Upper lobe of left lung (tissue), 6 donors: ENCODE results near the gene DND1. TPM values are rescaled to one million over a fixed set of nuclear protein-coding genes. Genes with fewer than 3 reads are reported as not detected.
A peak's percentile ranks its signal among the peaks of the same experiment; 100 is the strongest.

Experiments
- ATAC-seq, 2 donors: fragments of 200-7000 bp; cut with Tn5 transposase; one replicate each; pipeline ENCODE4 v1.9.1; 2022; ENCODE audit warnings: mild to moderate bottlenecking in 2 of 2, moderate library complexity in 2 of 2; ENCODE audit not compliant: low FRiP score in 2 of 2
- DNase-seq, 2 donors: peaks; one replicate each; pipeline ENCODE4 v3.0.0-alpha.2; 2019 to 2020
- H3K27ac ChIP-seq, 4 donors: fragments of 200-600 bp; sonication (generic); one replicate each; pipeline ENCODE4 v1.5.1; 2016 to 2019
- H3K27me3 ChIP-seq, 4 donors: fragments of 200-600 bp; sonication (generic); one replicate each; pipeline ENCODE4 v1.5.1; 2017 to 2019
- H3K36me3 ChIP-seq, 4 donors: fragments of 200-600 bp; sonication (generic); one replicate each; pipeline ENCODE4 v1.5.1; 2016 to 2019
- H3K4me1 ChIP-seq, 4 donors: fragments of 200-600 bp; sonication (generic); one replicate each; pipeline ENCODE4 v1.5.1; 2018 to 2019
- H3K4me3 ChIP-seq, 4 donors: fragments of 200-600 bp; sonication (generic); one replicate each; pipeline ENCODE4 v1.5.1; 2017 to 2019; ENCODE audit warnings: mild to moderate bottlenecking in 2 of 4, moderate library complexity in 1 of 4
- H3K9me3 ChIP-seq, 4 donors: fragments of 200-600 bp; sonication (generic); one replicate each; pipeline ENCODE4 v1.5.1; 2018 to 2019
- EP300 ChIP-seq, 4 donors: sonication (generic); formaldehyde crosslinking; IDR thresholded peaks; one replicate each; pipeline ENCODE4 v1.5.1; 2017; ENCODE audit warnings: antibody characterized with exemption in 4 of 4, control low read depth in 2 of 4
- POLR2A ChIP-seq, 4 donors: fragments of 450-650 bp; IDR thresholded peaks; one replicate each; pipeline ENCODE4 v1.5.1; 2016 to 2017; ENCODE audit warnings: antibody characterized with exemption in 4 of 4, mild to moderate bottlenecking in 2 of 4
- POLR2AphosphoS5 ChIP-seq, 2 donors: sonication (generic); formaldehyde crosslinking; IDR thresholded peaks; one replicate each; pipeline ENCODE4 v1.5.1; 2017; ENCODE audit warnings: antibody characterized with exemption in 2 of 2
- WGBS, 2 donors: methylation state at CpG; one replicate each; pipeline ENCODE4 v1.1.5; 2017 to 2018; 5-methylcytosine and 5-hydroxymethylcytosine counted together
- total RNA-seq, 6 donors: library from RNA; depleted of rRNA in 4 of 6; stranded (reverse); fragments of >200 nt in 4 of 6; gene quantifications; one replicate each; pipeline versions ENCODE4 v1.1.0 to v1.2.1, GENCODE V29; 2016 to 2021
- TF ChIP-seq, protein P1 (sequence below), 6 experiments: fragments of 450-650 bp in 4 of 6; fragments of 200-600 bp in 2 of 6; sonication (generic) in 2 of 6; IDR thresholded peaks; one replicate each; pipeline ENCODE4 v1.5.1; 2016 to 2019; ENCODE audit warnings: antibody characterized with exemption in 6 of 6
- donor health status: DM: no; HTN: no; CAD: no; lungs with moderate emphysema.
- donor health status: DM: no; HTN: yes; CAD: no; lungs with severe emphysema.

Gene DND1
- total RNA-seq, 6 donors from 2014 or later = 0.92 to 3.6 (median 1.6) TPM

DNA sequence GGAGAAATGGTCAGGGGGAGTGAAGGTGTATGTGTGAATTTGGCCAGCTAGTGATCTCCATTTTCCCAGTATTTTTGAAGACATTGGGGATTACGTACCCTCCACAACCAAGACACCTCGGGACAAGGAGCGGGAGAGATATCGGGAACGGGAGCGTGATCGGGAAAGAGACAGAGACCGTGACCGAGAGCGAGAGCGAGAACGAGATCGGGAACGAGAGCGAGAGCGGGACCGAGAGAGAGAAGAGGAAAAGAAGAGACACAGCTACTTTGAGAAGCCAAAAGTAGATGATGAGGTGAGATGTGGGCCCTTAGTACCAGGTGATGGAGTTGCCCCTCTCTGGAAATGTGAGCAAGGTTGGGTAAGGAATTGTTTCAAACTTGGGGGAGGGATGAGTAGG, 14.5 kb downstream of the DND1 start:
- H3K9me3 ChIP-seq = no peaks in the 10 kb centered on the region
- no peak overlapping the region for H3K27ac ChIP-seq
- WGBS, 2 donors = 93 to 97% methylated on average over 17 of the region's 17 CpGs
- peaks cover 64 to 94% (median 88%) of the 10 kb centered on the region in 4 donors for H3K36me3 ChIP-seq
- TF ChIP-seq, protein P1, sequence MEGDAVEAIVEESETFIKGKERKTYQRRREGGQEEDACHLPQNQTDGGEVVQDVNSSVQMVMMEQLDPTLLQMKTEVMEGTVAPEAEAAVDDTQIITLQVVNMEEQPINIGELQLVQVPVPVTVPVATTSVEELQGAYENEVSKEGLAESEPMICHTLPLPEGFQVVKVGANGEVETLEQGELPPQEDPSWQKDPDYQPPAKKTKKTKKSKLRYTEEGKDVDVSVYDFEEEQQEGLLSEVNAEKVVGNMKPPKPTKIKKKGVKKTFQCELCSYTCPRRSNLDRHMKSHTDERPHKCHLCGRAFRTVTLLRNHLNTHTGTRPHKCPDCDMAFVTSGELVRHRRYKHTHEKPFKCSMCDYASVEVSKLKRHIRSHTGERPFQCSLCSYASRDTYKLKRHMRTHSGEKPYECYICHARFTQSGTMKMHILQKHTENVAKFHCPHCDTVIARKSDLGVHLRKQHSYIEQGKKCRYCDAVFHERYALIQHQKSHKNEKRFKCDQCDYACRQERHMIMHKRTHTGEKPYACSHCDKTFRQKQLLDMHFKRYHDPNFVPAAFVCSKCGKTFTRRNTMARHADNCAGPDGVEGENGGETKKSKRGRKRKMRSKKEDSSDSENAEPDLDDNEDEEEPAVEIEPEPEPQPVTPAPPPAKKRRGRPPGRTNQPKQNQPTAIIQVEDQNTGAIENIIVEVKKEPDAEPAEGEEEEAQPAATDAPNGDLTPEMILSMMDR (IDR thresholded peaks at IDR 0.05) = no peak
- TF ChIP-seq POLR2A (IDR thresholded peaks at IDR 0.05) = no peak
- no peak for TF ChIP-seq EP300 (IDR thresholded peaks at IDR 0.05)
- TF ChIP-seq POLR2AphosphoS5 (IDR thresholded peaks at IDR 0.05) = no peak
- DNase-seq (no peak), ATAC-seq (no peak)
- H3K27me3 ChIP-seq = no peaks in the 10 kb centered on the region
- peaks cover 3 to 5% (median 4%) of the 10 kb centered on the region in 4 donors for H3K4me1 ChIP-seq
- no peak overlapping the region for H3K4me3 ChIP-seq

DNA sequence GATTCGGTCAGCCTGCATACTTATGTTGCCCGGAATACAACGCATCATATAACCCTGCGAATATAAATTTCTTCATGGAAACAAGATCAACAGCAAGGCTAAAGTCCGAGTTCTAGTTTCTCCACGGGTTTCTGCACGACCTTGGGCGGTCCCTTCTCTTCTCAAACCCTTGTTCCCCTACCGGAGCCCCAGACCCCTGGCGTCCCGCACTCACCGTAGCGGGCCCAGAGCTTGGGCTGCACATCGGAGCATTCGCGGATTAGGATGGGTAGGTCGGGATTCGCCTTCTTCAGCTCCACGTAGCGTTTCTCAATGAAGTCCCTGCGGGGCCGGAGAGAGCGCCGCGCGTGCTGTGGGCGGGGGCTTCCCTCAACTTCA, 26.3 kb downstream of the DND1 start:
- TF ChIP-seq EP300 (IDR thresholded peaks at IDR 0.05) = no peak
- TF ChIP-seq POLR2A (IDR thresholded peaks at IDR 0.05) = no peak
- TF ChIP-seq, protein P1 (IDR thresholded peaks at IDR 0.05) = no peak
- TF ChIP-seq POLR2AphosphoS5 (IDR thresholded peaks at IDR 0.05) = no peak
- peak overlapping the region; percentile 83 to 91 (median 86) for H3K27ac ChIP-seq
- H3K27me3 ChIP-seq = no peaks in the 10 kb centered on the region
- peak overlapping the region; percentile 67 to 98 (median 88) for H3K4me3 ChIP-seq
- peaks cover 5 to 70% (median 50%) of the 10 kb centered on the region in 4 donors for H3K36me3 ChIP-seq
- 1 to 2% methylated on average over 19 to 27 of the region's 27 CpGs for WGBS, 2 donors
- peaks cover 21 to 30% (median 25%) of the 10 kb centered on the region in 4 donors for H3K4me1 ChIP-seq
- H3K9me3 ChIP-seq = no peaks in the 10 kb centered on the region
- peak; percentile 36 to 65 for ATAC-seq
- no peak for DNase-seq

DNA sequence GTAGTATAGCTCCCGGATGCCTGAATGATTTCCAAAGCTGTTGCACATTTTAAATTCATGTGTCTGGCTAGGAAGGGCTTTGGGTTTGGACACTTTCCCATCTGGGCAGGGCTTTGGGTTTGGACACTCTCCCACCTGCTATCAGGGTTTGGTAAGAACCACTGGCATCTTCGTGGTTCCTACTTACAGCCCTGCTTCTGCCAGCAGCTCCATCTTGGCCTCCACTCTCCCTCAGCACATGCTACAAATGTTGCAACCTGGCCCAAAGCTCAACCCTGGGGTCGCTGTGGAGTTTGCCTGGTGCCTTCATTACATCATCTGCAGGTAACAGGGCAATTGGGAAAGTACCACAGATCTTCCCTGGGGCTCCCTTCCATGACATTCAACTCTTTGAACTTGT, 30.7 kb downstream of the DND1 start:
- 58 to 62% methylated on average over 2 to 3 of the region's 3 CpGs for WGBS, 2 donors
- Histone ChIP-seq H3K27ac (no peak overlapping the region), H3K4me3 (no peak overlapping the region), H3K9me3 (no peaks in the 10 kb centered on the region), H3K36me3 (peaks cover 0 to 42% (median 22%) of the 10 kb centered on the region in 4 donors), H3K4me1 (peaks cover 25 to 31% (median 29%) of the 10 kb centered on the region in 4 donors), H3K27me3 (no peaks in the 10 kb centered on the region)
- TF ChIP-seq POLR2A (IDR thresholded peaks at IDR 0.05) (no peak), POLR2AphosphoS5 (IDR thresholded peaks at IDR 0.05) (no peak), EP300 (IDR thresholded peaks at IDR 0.05) (no peak)
- TF ChIP-seq, protein P1 (IDR thresholded peaks at IDR 0.05) = no peak
- ATAC-seq = no peak
- no peak for DNase-seq

DNA sequence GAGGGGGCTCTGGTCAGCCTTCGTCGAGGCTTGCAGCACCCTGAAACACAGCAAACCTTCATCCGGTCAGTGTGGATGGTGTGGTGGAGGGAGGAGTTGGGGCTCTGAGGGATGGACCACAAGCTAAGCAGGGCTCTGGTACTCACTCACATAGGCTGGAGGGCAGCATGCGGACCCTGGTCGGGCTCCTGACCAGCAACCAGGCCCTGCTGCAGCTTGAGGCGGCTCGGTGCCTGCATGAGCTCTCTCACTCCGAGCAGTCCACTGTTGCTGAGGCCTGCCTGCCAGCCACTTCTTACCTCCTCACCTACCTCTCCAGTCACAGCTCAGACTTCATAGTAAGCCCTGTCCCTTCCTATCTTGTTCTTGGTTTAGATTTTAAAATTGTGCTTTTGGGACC, 31.7 kb downstream of the DND1 start:
- peaks cover 22 to 28% (median 25%) of the 10 kb centered on the region in 4 donors for H3K4me1 ChIP-seq
- 87 to 89% methylated on average over 7 to 8 of the region's 8 CpGs for WGBS, 2 donors
- no peak for ATAC-seq

More for the DNA sequence above, 31.7 kb downstream of the DND1 start:
- TF ChIP-seq POLR2AphosphoS5 (IDR thresholded peaks at IDR 0.05) (no peak), EP300 (IDR thresholded peaks at IDR 0.05) (no peak), POLR2A (IDR thresholded peaks at IDR 0.05) (no peak)
- TF ChIP-seq, protein P1 (IDR thresholded peaks at IDR 0.05) = no peak
- no peak overlapping the region for H3K4me3 ChIP-seq
- no peaks in the 10 kb centered on the region for H3K27me3 ChIP-seq
- H3K27ac ChIP-seq = no peak overlapping the region
- H3K9me3 ChIP-seq = no peaks in the 10 kb centered on the region
- DNase-seq = peak in 1 of 2 donors; percentile 55
- peaks cover 0 to 42% (median 22%) of the 10 kb centered on the region in 4 donors for H3K36me3 ChIP-seq
